Kidney tubule cell (primary cell): ENCODE measurements around the gene TRPM1.
"Not testable (repeated sequence)": the region's sequence is repeated elsewhere in the genome, so short reads cannot be mapped to it uniquely, and the experiment has no call there.

Experiments
- DNase-seq: peaks from one replicate; pipeline ENCODE4 v3.0.0-alpha.2; 2018; ENCODE audit warnings: low spot score

The TRPM1 gene

DNA sequence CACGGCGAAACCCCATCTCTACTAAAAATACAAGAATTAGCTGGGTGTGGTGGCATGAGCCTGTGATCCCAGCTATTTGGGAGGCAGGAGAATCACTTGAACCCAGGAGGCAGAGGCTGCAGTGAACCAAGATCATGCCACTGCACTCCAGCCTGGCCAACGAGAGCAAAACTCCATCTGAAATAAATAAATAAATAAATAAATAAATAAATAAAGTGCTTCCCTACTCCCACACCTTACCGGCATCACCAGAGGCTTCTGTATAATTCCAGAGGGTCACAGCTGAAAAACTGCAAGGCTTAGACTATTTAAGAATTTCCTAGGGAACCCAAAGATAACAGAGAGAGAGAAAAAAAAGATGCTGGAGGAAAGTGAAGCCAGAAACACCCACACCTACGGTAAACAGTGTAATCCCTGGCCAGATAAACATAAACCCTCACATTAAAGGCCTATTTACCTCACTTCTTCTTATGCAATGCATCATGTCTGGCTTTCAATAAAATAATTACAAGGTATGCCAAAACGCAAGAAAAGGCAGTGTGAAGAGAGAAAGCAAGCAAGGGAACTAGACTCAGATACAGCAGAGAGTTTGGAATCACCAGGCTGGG, 15.0 kb upstream of the TRPM1 start:
- no peak for DNase-seq

DNA sequence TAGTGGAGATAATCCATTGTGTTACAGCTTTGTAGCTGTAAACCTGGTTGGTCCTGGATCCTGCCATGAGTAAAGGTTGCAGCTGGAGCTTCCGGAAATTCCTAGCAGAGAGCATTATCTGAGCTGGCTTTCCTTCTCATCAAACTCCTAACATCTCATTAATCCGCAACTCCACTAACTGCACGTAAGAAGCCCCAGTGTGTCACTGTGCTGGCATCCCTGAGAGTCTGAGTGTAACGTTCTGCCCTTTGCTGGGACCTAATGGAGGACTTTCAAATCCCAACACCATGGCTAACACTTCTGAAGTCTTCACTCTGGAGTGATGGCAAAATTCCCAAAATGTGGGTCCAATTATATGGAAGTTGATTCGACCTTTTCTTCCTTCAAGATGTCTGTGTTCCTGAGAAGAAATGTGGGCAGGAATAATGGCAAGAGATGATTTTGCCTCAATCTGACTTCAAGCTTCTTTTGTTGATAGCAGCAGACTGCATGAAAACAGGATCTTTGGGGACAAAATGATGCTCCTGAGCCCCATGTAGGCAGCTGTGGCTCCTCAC, 9.6 kb upstream of the TRPM1 start:
- DNase-seq, result no peak

DNA sequence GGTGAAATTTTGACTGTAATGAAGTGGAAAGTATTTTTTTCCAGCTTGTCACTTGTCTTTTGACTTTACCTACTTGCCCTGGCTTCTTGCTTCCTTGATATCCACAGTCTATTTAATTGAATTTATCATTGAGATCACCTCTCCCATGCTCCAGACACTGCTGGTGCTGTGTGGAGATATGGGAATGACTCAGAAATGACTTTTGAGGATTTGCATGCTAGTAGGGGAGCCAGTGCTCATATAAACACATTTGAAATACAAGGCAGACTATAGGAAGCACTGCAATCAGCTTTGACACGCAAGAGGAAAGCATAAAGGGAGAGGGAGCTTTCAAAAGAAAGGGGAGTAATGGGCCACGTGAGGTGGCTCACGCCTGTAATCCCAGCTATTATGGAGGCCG, 7.3 kb upstream of the TRPM1 start:
- no peak for DNase-seq

DNA sequence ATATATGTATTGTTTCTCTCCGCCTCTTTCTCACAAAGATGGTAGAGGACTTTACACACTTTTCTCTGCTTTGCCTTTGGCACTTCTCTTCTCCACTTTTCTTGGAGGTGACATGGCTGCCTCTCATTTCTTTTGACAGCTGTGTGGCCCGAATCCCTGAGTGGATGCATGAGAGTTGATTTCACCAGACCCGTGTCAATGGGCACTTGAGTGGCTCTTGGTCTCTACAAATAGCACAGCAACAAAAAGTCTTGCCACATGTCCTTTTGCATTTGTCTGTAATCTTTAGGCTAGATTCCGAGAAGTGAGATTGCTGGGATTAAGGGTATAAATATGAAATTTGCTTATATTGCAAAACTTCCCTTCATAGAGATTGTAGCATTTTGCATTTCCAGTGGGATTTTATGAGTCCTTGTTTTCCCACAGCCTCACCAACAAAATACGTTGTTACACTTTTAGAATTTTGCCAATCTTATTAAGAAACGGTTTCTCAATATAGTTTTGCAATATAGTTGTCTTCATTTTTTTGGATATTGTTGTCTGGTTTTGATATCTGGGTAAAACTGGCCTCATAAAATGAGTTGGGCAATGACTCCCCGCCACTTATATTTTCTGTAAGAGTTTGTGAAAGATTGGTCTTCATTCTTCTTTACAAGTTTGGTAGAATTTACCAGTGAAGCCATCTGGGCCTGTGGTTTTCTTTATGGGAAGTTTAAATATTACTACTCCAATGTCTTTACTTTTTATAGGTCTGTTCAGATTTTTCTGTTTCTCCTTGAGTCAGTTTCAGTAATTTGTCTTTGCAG, 5.2 kb upstream of the TRPM1 start:
- no peak for DNase-seq

DNA sequence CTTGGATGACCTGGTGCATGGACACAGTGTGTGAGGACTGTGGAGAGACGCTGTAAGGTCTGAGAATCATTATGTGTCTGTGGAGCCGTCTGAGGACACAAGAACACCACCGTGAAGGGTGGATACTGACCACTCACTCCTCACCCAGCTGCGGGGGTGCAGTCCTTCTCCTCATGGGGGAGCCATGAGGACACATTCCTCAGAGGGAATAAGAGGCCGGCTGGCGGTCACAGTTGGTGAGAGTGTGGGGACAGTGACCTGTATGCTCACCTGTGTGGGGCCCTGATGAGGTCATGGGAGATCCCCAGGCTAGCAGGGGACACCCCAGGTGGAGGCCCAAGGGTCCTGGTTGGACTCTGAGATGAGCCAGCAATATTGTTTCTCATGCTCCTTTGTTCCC, 2.5 kb upstream of the TRPM1 start:
- DNase-seq, result peak; percentile 25

DNA sequence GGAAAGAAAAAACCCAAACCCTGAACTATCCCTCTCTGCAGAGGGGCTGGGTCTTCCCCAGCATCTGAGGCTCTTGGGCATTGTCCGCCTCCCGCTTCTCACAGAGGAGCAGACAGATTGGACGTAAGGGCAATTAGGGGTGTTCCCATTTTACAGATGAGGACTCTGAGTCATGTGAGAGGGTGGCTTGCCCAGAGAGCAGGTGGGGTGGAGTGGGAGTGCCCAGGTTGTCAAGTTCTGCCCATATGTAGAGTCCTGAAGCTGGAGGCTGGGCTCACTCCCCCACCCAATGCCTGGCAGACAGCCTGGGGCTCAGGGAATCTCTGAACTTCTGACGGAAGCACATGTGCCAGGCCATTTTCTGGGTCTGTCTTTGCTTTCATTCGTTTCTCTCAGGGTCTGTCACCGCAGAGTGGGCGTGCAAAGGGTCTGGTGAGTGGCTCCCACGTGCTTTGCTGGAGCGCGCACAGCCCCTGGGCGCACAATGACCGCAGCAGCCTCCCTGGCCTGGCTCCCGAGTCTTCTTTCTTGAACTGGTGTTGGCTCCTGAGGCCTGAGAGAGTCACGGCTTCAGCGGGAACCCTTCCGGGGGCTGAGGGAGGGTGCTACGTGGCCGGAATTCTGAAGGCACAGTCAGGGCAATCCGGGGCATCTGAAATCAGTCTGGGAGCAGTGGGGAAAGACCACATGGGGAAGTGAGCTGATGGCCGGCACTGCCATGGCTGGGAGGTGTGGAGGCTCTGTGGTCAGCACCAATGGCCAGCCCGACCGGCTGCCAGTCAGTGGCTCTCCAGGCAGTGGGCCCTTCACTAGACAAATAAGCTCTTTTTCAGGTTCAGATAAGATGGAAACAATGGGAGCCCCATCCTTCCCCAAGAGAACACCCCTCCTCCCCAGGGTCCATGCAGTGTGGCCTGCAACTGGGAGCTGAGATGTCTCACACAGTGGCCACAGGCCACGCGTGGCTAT, 1.1 kb upstream of the TRPM1 start:
- no peak for DNase-seq

DNA sequence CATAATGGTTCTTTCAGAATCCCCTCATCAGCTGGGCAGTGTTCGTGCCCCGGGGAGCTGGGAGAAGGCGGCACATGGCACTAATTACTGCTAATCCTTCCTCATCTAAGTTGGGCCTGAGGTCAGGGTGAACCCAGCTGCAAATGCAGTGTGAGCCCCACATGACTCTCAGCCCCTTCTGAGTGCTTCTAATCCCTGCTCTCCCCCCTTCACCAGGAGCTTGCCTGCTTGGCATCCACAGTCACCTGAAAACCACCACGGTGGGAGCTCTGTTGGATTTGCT, 455 bp upstream of the TRPM1 start:
- no peak for DNase-seq

DNA sequence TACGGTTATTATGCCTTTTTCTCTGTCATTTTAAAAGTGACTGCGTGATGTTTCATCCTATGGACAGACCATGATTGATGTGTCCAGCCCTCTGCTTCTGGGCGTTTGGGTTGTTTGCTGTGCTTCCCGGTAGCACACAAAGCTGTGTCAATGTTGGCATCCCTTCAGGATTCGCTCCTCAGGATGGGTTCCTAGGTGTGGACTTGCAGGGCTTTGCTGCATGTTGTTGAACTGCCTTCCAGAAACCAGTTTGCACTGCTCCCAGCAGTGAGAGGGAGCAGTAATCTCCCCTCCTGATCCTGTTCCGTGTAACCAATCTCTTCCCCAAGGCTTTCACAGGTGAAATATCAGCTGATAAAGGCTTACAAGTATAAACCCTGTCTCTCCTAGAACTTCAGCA, 787 bp downstream of the TRPM1 start:
- no peak for DNase-seq

DNA sequence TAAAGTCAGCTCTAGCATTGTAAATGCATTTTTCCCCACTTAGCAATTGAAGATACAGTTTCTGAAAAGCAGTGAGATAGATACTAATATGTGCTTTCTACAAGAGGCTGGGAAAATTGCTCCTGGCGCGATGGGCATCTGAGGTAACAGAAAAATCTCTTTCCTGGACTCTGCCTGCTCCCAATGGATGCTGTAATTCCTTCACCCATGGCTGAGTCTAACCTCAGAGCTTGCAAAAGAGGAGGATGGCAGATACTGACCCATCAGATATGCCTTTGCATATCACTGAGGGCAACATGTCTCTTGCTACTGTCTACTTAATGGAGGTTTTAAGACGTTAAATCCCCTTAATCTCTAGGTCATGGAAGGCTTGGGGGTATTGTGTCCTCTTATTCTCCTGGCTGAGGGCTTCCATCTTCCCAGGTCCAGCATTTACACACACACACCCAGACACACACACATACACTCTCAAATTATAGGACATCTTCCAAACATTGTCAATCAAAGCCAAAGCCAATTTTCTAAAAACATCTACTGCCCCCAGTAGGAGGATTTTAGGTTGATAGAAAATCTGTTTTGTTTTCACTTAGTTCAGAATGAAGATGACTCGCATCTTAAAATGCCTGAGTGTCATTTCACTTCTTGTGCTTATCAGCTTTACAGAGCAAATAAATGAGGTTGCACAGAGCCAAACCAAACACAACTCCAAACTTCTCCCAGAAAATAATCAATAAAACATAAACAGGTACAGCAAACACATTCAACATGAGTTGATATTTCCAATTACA, 2.4 kb downstream of the TRPM1 start:
- DNase-seq, result peak; percentile 79

DNA sequence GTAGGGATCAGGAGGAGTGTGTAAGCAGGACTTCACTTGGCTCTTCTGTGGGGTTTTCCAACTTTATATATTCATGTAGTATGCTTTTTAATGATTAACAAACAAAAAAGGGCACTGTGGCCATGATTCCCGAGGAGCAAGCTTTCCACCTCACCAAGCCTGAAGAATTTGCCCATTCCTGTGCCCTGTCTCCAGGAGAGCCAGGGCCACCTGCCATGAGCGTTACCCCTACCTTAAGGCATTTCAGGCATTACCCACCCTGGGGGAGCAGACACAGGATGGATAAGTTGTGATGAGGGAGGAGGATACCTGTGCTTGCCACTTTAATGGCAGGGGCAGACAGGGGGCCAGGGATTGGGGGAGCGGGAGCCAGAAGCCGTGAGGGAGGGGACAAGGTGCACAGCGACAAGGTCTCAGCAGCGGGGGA, 3.0 kb downstream of the TRPM1 start:
- peak; percentile 98 for DNase-seq

DNA sequence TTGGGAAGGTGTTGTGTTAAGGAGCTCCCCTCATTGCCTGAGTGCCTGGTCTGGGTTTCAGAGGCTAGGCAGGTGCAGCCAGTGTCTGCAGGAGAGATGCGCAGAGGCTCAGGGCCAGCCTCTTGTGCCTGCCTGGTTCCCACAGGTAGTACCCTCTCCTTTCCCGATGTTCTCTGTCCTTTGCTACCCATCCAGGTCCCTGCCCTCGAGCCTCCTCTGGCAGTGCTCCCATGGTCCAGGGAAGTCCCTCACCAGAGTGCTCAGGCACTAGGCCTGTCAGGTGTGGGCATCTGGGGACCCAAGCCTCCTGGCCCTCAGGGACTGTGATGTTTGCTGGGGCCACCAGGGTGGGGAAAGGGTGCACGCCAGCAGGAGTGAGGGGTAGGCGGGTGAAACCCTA, 5.0 kb downstream of the TRPM1 start:
- no peak for DNase-seq

DNA sequence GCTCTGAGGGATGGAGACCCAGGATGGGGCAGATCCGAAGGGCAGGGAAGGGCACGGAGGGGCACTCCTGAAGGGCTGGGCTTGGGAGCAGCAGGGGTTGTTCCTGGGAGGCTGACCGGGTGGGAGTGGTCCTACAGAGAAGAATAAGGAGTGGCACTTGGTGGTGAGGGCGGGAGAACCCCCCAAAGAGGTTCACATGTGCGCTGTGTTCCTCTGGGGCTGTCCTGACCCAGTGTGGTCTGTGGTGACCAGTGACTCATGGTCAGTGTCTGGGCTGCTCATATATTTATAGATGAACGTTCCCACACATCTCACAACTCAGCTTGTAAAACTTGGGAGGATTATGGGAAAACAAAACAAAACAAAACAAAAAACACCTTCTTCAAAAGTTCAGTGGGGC, 10.0 kb downstream of the TRPM1 start:
- DNase-seq, result peak; percentile 48

DNA sequence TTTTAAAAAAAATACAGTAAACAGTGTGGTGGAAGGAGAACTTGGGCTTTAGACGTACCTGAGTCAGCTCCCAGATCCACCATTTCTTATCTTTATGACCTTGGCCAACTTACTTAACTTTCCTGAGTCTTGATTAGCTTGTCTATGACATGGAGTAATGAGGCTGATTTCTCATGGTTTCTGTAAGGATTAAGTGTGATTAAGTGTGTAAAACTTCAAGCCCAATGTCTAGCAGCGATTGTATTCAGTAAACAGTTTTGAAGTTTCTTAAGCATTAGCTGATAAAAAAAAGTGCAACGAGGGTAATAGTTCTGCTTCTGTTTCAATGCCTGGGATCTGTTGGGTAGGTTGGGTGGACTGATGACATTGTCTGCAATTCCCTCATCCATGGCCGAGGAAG, 10.8 kb downstream of the TRPM1 start:
- no peak for DNase-seq

DNA sequence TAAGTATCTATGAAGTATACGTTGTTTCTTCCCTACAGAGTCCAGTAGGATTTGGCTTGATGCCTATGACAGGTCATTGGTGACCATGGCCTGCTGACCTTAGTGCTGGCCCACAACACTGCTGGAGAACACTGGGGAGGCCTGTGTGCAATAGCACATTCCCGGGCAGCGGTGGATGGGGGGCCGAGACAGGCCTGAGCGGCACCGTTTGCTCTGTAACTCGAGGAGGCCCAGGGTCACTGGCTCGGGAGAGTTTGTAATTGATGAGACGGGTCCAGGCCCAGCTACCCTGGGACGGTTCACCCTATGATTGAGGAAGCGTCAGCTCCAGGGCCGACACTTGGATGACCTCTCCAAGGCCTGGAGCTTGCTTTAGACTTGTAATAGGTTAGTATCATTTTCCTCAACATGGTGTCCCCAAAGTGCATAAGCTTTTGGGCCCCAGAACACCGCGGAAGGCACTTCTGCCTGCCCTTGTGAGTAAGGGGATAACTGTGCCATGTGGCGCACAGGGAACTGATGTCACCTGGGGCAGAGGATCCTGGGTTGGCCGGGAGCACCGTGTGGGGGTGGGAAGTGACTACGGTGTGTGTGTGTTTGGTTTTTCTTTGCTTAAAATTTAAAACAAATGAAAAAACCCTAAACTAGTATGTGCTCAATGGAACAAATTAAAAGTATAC, 12.0 kb downstream of the TRPM1 start:
- no peak for DNase-seq

DNA sequence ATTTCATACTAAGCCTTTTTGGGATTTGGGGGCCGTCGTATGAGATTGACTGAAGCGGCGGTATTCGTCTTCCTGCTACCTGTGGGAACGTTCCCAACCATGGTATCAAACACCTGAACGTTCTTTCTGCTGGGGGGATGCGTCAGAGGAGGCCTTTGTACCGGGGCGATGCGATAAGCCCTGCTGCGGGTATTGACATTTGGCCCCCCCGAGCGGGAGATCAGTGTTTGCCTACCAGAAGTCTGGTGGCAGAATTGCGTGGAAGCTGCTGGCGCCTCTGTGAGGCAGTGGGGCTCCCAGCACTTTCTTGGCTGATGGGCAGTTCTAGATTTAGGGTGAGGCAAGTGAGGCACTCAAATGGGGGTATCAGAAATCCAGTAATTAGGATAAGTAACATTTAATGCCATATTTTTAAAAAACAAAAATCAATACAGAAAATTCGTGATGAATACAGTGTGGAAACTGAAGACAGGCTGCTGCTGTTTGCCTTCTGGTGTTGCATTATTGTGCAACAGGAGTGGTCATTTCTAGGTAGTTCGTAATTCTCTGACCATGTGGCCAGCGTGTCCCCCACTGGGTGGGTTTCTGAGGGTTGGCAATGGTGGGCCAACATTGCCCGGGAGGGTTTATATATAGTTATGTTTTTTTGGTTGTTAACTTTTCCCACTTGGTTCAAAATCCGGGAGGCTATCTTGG, 12.7 kb downstream of the TRPM1 start:
- no peak for DNase-seq

DNA sequence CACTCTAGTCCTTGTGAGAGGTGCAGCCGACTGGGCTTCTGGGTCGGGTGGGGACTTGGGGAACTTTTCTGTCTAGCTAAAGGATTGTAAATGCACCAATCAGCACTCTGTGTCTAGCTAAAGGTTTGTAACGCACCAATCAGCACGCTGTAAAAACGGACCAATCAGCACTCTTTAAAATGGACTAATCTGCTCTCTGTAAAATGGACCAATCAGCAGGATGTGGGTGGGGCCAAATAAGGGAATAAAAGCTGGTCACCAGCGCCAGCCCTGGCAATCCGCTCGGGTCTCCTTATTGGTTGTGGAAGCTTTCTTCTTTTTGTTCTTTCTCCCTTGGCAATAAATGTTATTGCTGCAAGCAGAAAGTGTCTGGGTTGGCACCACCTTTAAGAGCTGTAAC, 13.5 kb downstream of the TRPM1 start:
- not testable (repeated sequence) for DNase-seq

DNA sequence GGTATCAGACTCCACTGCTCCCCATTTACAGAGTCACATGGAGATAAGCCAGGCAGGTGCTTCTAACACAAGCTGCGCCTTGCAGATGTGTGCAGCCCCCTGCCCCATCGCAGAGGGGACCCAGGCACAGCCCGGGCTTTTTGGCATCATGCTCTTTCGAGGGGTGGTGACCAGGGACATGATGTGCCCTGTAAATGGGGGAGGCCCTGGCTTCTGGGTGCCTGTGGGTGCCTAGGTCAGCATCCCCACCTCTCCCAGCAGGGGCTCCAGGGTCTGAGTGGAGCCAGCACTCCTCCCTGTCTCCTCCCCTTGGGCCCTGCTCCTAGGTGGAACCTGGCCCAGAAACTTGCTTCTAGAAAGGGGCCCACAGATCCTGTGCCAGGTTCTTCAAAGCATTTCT, 15.2 kb downstream of the TRPM1 start:
- no peak for DNase-seq

DNA sequence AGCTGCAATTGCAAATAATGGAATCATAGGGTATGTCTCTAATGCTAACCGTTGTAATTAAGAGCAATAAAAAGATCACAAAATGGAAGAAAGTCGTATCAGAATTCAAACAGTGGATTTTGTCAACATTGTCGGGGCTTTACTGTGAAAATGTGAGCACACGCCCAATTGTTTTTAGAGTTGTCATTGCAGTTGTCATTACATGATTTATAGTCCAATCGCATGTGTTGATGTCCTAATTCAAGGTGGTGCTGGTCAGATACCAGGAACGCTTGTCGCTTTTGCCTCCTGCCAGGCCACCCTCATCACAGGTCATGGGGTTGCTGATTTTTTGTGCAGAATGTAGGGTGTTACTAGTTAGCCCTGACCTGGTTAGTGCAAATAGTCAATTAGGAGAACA, 16.2 kb downstream of the TRPM1 start:
- DNase-seq, result no peak

DNA sequence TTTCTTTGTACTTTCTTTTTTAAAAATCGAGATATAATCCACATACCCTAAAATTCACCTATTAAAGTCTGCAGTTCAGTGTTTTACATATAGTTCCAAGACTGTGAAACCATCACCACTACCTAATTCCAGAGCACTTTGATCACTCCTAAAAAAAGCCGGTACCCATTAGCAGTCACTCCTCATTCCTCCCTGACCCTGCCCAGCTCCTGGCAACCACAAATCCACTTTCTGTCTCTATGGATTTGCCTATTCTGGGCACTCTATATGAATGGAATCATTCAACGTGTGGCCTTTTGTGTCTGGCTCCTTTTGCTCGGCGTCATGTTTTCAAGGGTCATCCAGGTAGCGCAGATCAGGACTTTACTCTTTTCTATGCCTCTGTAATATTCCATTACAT, 17.3 kb downstream of the TRPM1 start:
- no peak for DNase-seq

DNA sequence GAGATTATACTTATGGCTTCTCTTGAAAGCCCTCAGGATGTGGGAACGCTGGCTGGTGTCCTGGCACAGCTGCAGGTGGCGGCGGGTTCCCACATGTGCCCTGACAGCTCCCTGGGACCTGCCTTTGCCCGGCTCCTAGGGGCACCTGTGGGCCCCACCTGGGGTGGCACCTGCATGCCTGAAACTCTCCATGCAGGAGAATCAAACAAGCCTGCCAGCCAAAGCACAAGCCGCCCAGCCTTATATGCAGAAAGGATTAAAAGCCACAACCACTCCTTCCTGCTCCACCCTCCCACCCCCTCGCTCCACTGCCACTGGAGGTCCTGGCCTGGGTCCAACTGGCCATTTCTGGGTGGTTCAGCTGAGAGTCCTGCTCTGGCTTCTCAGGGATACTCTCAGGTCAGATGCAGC, 18.1 kb downstream of the TRPM1 start:
- DNase-seq, result peak; percentile 35
